Tibial nerve (tissue), 4 donors: ENCODE data around the gene YY1. TPM values are rescaled to one million over a fixed set of nuclear protein-coding genes. Genes with fewer than 3 reads are reported as not detected.

Experiments used
- DNase-seq, 2 donors: peaks; one replicate each; pipeline ENCODE4 v3.0.0-alpha.2; 2019; ENCODE audit warnings: low spot score in 2 of 2
- H3K27ac ChIP-seq, 4 donors: fragments of 200-600 bp; sonication (generic) in 3 of 4; one replicate each; pipeline ENCODE4 v1.5.1; 2017 to 2019; ENCODE audit warnings: mild to moderate bottlenecking in 1 of 4
- H3K27me3 ChIP-seq, 2 donors: fragments of 200-600 bp; sonication (generic) in 1 of 2; one replicate each; pipeline versions ENCODE4 v1.5.1 to v1.6.0; 2017 to 2019
- H3K36me3 ChIP-seq, 3 donors: fragments of 200-600 bp; sonication (generic); one replicate each; pipeline ENCODE4 v1.5.1; 2018 to 2019
- H3K4me1 ChIP-seq, 4 donors: fragments of 200-600 bp; sonication (generic) in 3 of 4; one replicate each; pipeline ENCODE4 v1.5.1; 2017 to 2019
- H3K4me3 ChIP-seq, 4 donors: fragments of 200-600 bp; sonication (generic) in 3 of 4; one replicate each; pipeline ENCODE4 v1.5.1; 2017 to 2019; ENCODE audit warnings: mild to moderate bottlenecking in 1 of 4, moderate library complexity in 1 of 4
- H3K9me3 ChIP-seq, 4 donors: fragments of 200-600 bp; sonication (generic) in 3 of 4; one replicate each; pipeline ENCODE4 v1.5.1; 2017 to 2019
- EP300 ChIP-seq, 2 donors: sonication (generic); formaldehyde crosslinking; IDR thresholded peaks; one replicate each; pipeline ENCODE4 v1.6.1; 2017; ENCODE audit warnings: antibody characterized with exemption in 2 of 2, mild to moderate bottlenecking in 1 of 2
- POLR2A ChIP-seq, 2 donors: fragments of 450-650 bp; IDR thresholded peaks; one replicate each; pipeline ENCODE4 v1.6.1; 2017; ENCODE audit warnings: antibody characterized with exemption in 2 of 2, mild to moderate bottlenecking in 2 of 2, moderate library complexity in 2 of 2
- WGBS, 2 donors: methylation state at CpG; one replicate each; pipeline ENCODE4 v1.1.5; 2018; 5-methylcytosine and 5-hydroxymethylcytosine counted together
- total RNA-seq, 4 donors: library from RNA; depleted of rRNA; stranded (reverse); fragments of >200 nt; gene quantifications; one replicate each; pipeline ENCODE4 v1.1.0, GENCODE V29; 2016
- TF ChIP-seq, protein P1 (sequence below), 5 experiments: fragments of 200-600 bp in 3 of 5; fragments of 450-650 bp in 2 of 5; sonication (generic) in 3 of 5; IDR thresholded peaks; one replicate each; pipeline ENCODE4 v1.5.1; 2016 to 2019; ENCODE audit warnings: antibody characterized with exemption in 5 of 5, mild to moderate bottlenecking in 3 of 5, moderate library complexity in 2 of 5

YY1 gene
- total RNA-seq, 4 donors from 2014 or later: 55.9 to 60.3 (median 58.7) TPM

DNA sequence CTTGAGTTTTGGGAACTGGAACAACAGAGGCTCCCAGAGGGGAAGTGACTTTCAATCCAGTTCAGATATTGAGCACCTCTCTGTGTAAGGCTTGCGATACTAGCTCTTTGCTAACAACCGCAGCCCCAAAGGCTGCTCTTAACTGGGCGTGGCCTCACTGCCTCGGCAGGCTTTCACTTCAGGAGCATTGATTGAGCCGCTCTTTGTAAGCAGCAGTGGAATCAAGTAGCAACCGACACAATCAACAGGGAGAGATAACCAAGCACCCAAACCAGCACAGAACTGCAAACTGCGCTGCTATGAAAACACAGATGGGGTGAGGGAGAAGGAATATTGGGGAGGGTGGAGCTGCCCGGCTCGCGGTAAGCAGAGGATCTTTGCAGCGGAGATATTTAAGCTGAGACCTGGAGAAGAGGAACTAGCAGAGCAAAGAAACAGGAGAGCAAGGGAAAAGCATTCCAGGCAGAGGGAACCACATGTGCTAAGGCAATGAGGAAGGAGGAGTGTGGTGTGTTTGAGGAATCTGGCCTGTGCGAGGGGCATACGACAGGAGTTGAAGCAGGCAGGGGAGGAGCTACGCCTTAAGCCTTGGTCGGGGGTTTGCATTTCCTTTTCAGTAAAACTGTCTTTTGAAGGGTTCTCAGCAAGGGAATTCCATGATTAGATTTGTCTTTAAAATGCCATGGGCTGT is 17.3 kb upstream of the YY1 start:
- TF ChIP-seq EP300 (IDR thresholded peaks at IDR 0.05) (no peak), POLR2A (IDR thresholded peaks at IDR 0.05) (no peak)
- TF ChIP-seq, protein P1, sequence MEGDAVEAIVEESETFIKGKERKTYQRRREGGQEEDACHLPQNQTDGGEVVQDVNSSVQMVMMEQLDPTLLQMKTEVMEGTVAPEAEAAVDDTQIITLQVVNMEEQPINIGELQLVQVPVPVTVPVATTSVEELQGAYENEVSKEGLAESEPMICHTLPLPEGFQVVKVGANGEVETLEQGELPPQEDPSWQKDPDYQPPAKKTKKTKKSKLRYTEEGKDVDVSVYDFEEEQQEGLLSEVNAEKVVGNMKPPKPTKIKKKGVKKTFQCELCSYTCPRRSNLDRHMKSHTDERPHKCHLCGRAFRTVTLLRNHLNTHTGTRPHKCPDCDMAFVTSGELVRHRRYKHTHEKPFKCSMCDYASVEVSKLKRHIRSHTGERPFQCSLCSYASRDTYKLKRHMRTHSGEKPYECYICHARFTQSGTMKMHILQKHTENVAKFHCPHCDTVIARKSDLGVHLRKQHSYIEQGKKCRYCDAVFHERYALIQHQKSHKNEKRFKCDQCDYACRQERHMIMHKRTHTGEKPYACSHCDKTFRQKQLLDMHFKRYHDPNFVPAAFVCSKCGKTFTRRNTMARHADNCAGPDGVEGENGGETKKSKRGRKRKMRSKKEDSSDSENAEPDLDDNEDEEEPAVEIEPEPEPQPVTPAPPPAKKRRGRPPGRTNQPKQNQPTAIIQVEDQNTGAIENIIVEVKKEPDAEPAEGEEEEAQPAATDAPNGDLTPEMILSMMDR (IDR thresholded peaks at IDR 0.05): no peak
- 6 to 7% methylated on average over 15 of the region's 15 CpGs for WGBS, 2 donors
- no peaks in the 10 kb centered on the region for H3K27me3 ChIP-seq
- peak overlapping the region; percentile 23 to 56 (median 51) for H3K4me3 ChIP-seq
- peak in 1 of 2 donors; percentile 50 for DNase-seq
- H3K36me3 ChIP-seq: no peaks in the 10 kb centered on the region
- no peaks in the 10 kb centered on the region for H3K9me3 ChIP-seq
- peaks cover 0 to 28% (median 20%) of the 10 kb centered on the region in 4 donors for H3K4me1 ChIP-seq
- H3K27ac ChIP-seq: peak overlapping the region in 3 of 4 donors; percentile 16 to 74 (median 71)

DNA sequence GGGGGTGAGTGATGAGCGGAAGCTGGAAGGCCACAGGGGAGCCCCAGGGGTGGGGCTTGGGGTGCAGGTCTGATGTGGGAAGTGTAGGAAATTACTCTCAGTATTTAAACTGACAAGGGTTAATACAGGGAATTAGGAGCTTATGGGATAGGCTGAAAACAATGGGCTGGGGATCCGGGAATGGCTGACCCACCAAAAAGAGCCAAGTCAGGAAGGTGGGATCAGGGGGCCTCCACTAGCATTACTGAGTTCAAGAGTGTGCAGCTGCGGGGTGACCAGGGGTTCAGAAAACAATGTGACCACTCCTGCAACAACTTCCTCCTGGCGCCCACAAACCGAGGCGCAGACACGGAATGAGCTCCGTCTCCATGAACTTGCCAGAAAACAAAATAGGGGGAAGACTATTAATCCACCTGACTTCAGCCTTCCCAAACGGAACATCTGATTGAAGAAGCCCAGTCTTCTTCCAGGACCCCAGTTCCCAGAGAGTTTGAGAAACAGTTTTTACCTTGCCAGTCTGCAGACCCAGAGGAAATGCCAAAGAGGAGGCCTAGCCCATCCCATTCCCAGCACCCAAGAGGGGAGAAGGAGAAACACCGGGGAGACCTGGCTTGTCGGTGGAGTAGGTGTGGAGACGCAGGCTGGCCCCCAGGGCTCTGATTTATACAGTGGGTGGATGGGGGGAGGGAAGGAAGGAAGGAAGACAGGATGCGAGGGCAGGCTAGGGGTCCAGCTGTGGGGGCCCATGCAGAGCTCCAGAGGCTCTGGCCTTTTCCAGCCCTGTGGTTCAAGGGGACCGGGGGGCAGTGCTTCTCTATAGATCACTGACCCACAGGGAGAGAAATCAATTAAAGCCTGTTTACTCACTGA is 16.5 kb upstream of the YY1 start:
- 41 to 44% methylated on average over 14 of the region's 14 CpGs for WGBS, 2 donors
- no peak for DNase-seq

GRCh38 chr14:100223332-100224201 is 15.4 kb upstream of the YY1 start:
- Histone ChIP-seq H3K4me1 (peaks cover 0 to 28% (median 20%) of the 10 kb centered on the region in 4 donors), H3K27ac (no peak overlapping the region), H3K9me3 (no peaks in the 10 kb centered on the region), H3K36me3 (no peaks in the 10 kb centered on the region), H3K4me3 (no peak overlapping the region), H3K27me3 (no peaks in the 10 kb centered on the region)
- TF ChIP-seq EP300 (IDR thresholded peaks at IDR 0.05) (no peak), POLR2A (IDR thresholded peaks at IDR 0.05) (no peak)
- TF ChIP-seq, protein P1 (IDR thresholded peaks at IDR 0.05): no peak
- DNase-seq: no peak
- WGBS, 2 donors: 84% methylated on average over 12 of the region's 12 CpGs

More for the DNA sequence above, 16.5 kb upstream of the YY1 start:
- Histone ChIP-seq H3K36me3 (no peaks in the 10 kb centered on the region), H3K4me1 (peaks cover 0 to 28% (median 20%) of the 10 kb centered on the region in 4 donors), H3K27me3 (no peaks in the 10 kb centered on the region), H3K9me3 (no peaks in the 10 kb centered on the region), H3K27ac (peak overlapping the region in 3 of 4 donors; percentile 16 to 74 (median 71)), H3K4me3 (peak overlapping the region in 3 of 4 donors; percentile 49 to 56 (median 53))
- TF ChIP-seq EP300 (IDR thresholded peaks at IDR 0.05): no peak
- TF ChIP-seq, protein P1 (IDR thresholded peaks at IDR 0.05): no peak
- no peak for TF ChIP-seq POLR2A (IDR thresholded peaks at IDR 0.05)

DNA sequence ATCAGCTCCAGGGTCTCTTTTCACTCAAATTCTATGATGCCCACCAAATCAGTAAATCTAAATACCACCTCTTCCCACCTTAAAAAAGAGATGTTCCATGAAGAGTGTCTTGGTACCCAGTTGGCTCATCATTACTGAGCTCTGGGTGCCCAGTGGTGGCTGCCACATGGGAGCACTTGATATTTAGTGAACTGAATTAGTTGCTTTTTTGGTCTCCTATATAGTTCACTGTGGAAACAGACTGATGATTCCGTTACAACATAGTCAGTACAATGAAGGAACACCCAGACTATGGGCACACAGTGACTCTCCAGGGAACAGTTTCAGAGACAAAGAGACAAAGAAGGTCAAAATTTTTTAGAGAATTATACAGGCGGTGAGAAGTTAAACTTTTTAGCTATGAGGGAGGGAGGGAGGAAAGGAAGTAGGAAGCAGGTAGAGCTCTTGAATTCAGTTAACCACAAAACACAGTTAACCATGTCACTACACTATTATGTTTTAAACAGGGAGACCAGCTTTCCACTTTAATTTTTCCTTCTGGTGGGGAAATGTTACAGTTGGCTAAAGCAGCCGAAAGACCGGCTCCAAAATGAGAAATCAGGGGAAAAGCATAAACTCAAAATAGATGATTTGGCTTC is 14.6 kb upstream of the YY1 start:
- no peaks in the 10 kb centered on the region for H3K9me3 ChIP-seq
- no peak for DNase-seq

More for the DNA sequence above, 14.6 kb upstream of the YY1 start:
- TF ChIP-seq, protein P1 (IDR thresholded peaks at IDR 0.05): no peak
- no peak for TF ChIP-seq POLR2A (IDR thresholded peaks at IDR 0.05)
- no peak for TF ChIP-seq EP300 (IDR thresholded peaks at IDR 0.05)
- H3K4me1 ChIP-seq: peaks cover 0 to 28% (median 20%) of the 10 kb centered on the region in 4 donors
- no peaks in the 10 kb centered on the region for H3K27me3 ChIP-seq
- no peaks in the 10 kb centered on the region for H3K36me3 ChIP-seq
- H3K27ac ChIP-seq: no peak overlapping the region
- WGBS, 2 donors: 84 to 85% methylated on average over 4 of the region's 4 CpGs
- no peak overlapping the region for H3K4me3 ChIP-seq
